ENCODE measurements around the gene ZNF275.
"Not testable (repeated sequence)": the region's sequence is repeated elsewhere in the genome, so short reads cannot be mapped to it uniquely, and the experiment has no call there.

ZNF275 gene

GRCh38 chrX:153387987-153388721 is 54.2 kb downstream of the ZNF275 start:
- Histone ChIP-seq H3K4me1 (ENCODE audit: control insufficient read depth in 1 of 2, insufficient read depth in 2 of 2, low read length in 2 of 2) (no peaks in the 10 kb centered on the region), H4K8ac (ENCODE audit: low read depth, low read length) (no peak overlapping the region), H2BK120ac (ENCODE audit: insufficient read depth, low read length, poor library complexity) (no peak overlapping the region), H3K79me2 (ENCODE audit: control insufficient read depth, insufficient read depth, low read length, poor library complexity) (no peaks in the 10 kb centered on the region), H3K27me3 (ENCODE audit: insufficient read depth, low read length) (no peaks in the 10 kb centered on the region), H2AK5ac (ENCODE audit: low read length) (no peak overlapping the region), H4K12ac (ENCODE audit: low read depth, low read length) (no peak overlapping the region), H3K4me2 (ENCODE audit: low read length) (no peak overlapping the region), H2BK5ac (ENCODE audit: low read depth, low read length, poor library complexity) (no peak overlapping the region), H3K9me3 (ENCODE audit: insufficient read depth, low read depth, low read length) (peaks cover 26% of the 10 kb centered on the region), H3K79me1 (ENCODE audit: low read length) (no peaks in the 10 kb centered on the region), H3K4me3 (ENCODE audit: low read depth, low read length) (no peak overlapping the region), H3K18ac (ENCODE audit: low read length) (no peak overlapping the region), H3K36me3 (ENCODE audit: control insufficient read depth in 1 of 2, insufficient read depth in 2 of 2, low read length in 2 of 2) (no peaks in the 10 kb centered on the region), H3K9ac (ENCODE audit: low read length) (no peak overlapping the region), H3K14ac (ENCODE audit: low read length) (no peak overlapping the region), H3K27ac (ENCODE audit: low read depth, low read length) (no peak overlapping the region), H2AFZ (ENCODE audit: insufficient read depth, low read length, poor library complexity) (no peak overlapping the region), H3K4ac (ENCODE audit: low read depth, low read length) (no peak overlapping the region), H2BK12ac (ENCODE audit: low read length) (no peak overlapping the region), H4K91ac (ENCODE audit: low read depth, low read length) (no peak overlapping the region), H3K23ac (ENCODE audit: low read length) (no peak overlapping the region)
- no CpG with 5 or more reads among the region's 10 CpGs for WGBS (ENCODE audit: extremely low coverage, insufficient coverage, insufficient read length)
- DNase-seq, result no peak

- H2AFZ ChIP-seq (ENCODE audit: insufficient read depth, low read length, poor library complexity), result no peak overlapping the region
- no peak overlapping the region for H4K8ac ChIP-seq (ENCODE audit: low read depth, low read length)
- no peaks in the 10 kb centered on the region for H3K79me2 ChIP-seq (ENCODE audit: control insufficient read depth, insufficient read depth, low read length, poor library complexity)
- H4K12ac ChIP-seq (ENCODE audit: low read depth, low read length), result no peak overlapping the region
- no peak overlapping the region for H3K4me3 ChIP-seq (ENCODE audit: low read depth, low read length)
- H3K27ac ChIP-seq (ENCODE audit: low read depth, low read length), result no peak overlapping the region
- no peak overlapping the region for H2BK5ac ChIP-seq (ENCODE audit: low read depth, low read length, poor library complexity)
- WGBS (ENCODE audit: extremely low coverage, insufficient coverage, insufficient read length), result no CpG with 5 or more reads among the region's 14 CpGs
- H3K79me1 ChIP-seq (ENCODE audit: low read length), result no peaks in the 10 kb centered on the region
- no peak overlapping the region for H2BK120ac ChIP-seq (ENCODE audit: insufficient read depth, low read length, poor library complexity)
- no peak overlapping the region for H3K14ac ChIP-seq (ENCODE audit: low read length)
- H3K18ac ChIP-seq (ENCODE audit: low read length), result no peak overlapping the region
- H3K9ac ChIP-seq (ENCODE audit: low read length), result no peak overlapping the region
- H3K4me1 ChIP-seq (ENCODE audit: control insufficient read depth in 1 of 2, insufficient read depth in 2 of 2, low read length in 2 of 2), result no peaks in the 10 kb centered on the region
- no peak overlapping the region for H3K4ac ChIP-seq (ENCODE audit: low read depth, low read length)
- H3K27me3 ChIP-seq (ENCODE audit: insufficient read depth, low read length), result no peaks in the 10 kb centered on the region
- no peak overlapping the region for H3K4me2 ChIP-seq (ENCODE audit: low read length)
- no peak overlapping the region for H3K23ac ChIP-seq (ENCODE audit: low read length)
- DNase-seq, result no peak
- no peak overlapping the region for H2BK12ac ChIP-seq (ENCODE audit: low read length)
- H2AK5ac ChIP-seq (ENCODE audit: low read length), result no peak overlapping the region
- H4K91ac ChIP-seq (ENCODE audit: low read depth, low read length), result no peak overlapping the region
- peaks cover 23% of the 10 kb centered on the region for H3K9me3 ChIP-seq (ENCODE audit: insufficient read depth, low read depth, low read length)
- H3K36me3 ChIP-seq (ENCODE audit: control insufficient read depth in 1 of 2, insufficient read depth in 2 of 2, low read length in 2 of 2), result no peaks in the 10 kb centered on the region
Observed at GRCh38 chrX:153388722-153389459, 54.9 kb downstream of the ZNF275 start.

GRCh38 chrX:153389460-153389768 is 55.5 kb downstream of the ZNF275 start:
- H3K79me2 ChIP-seq (ENCODE audit: control insufficient read depth, insufficient read depth, low read length, poor library complexity); H3K4me1 ChIP-seq (ENCODE audit: control insufficient read depth in 1 of 2, insufficient read depth in 2 of 2, low read length in 2 of 2); H2AFZ ChIP-seq (ENCODE audit: insufficient read depth, low read length, poor library complexity); H2BK12ac ChIP-seq (ENCODE audit: low read length); H3K4me2 ChIP-seq (ENCODE audit: low read length); H2BK120ac ChIP-seq (ENCODE audit: insufficient read depth, low read length, poor library complexity); H4K8ac ChIP-seq (ENCODE audit: low read depth, low read length); H3K23ac ChIP-seq (ENCODE audit: low read length); H2AK5ac ChIP-seq (ENCODE audit: low read length); H3K14ac ChIP-seq (ENCODE audit: low read length); H4K12ac ChIP-seq (ENCODE audit: low read depth, low read length); DNase-seq; H4K91ac ChIP-seq (ENCODE audit: low read depth, low read length); H2BK5ac ChIP-seq (ENCODE audit: low read depth, low read length, poor library complexity); H3K4ac ChIP-seq (ENCODE audit: low read depth, low read length); H3K27ac ChIP-seq (ENCODE audit: low read depth, low read length); H3K27me3 ChIP-seq (ENCODE audit: insufficient read depth, low read length); H3K4me3 ChIP-seq (ENCODE audit: low read depth, low read length); H3K79me1 ChIP-seq (ENCODE audit: low read length); H3K18ac ChIP-seq (ENCODE audit: low read length); H3K36me3 ChIP-seq (ENCODE audit: control insufficient read depth in 1 of 2, insufficient read depth in 2 of 2, low read length in 2 of 2); H3K9ac ChIP-seq (ENCODE audit: low read length): not testable (repeated sequence)
- H3K9me3 ChIP-seq (ENCODE audit: insufficient read depth, low read depth, low read length), result peaks cover 23% of the 10 kb centered on the region
- no CpG with 5 or more reads among the region's 6 CpGs for WGBS (ENCODE audit: extremely low coverage, insufficient coverage, insufficient read length)

GRCh38 chrX:153392642-153393321 is 58.8 kb downstream of the ZNF275 start:
- no peak overlapping the region for H3K4ac ChIP-seq (ENCODE audit: low read depth, low read length)
- no peak overlapping the region for H3K14ac ChIP-seq (ENCODE audit: low read length)
- no peak overlapping the region for H3K18ac ChIP-seq (ENCODE audit: low read length)
- no peak for DNase-seq
- H2BK120ac ChIP-seq (ENCODE audit: insufficient read depth, low read length, poor library complexity), result no peak overlapping the region
- H3K79me1 ChIP-seq (ENCODE audit: low read length), result no peaks in the 10 kb centered on the region
- H2AFZ ChIP-seq (ENCODE audit: insufficient read depth, low read length, poor library complexity), result no peak overlapping the region
- H3K27ac ChIP-seq (ENCODE audit: low read depth, low read length), result no peak overlapping the region
- H2BK12ac ChIP-seq (ENCODE audit: low read length), result no peak overlapping the region
- no CpG with 5 or more reads among the region's 16 CpGs for WGBS (ENCODE audit: extremely low coverage, insufficient coverage, insufficient read length)
- H3K79me2 ChIP-seq (ENCODE audit: control insufficient read depth, insufficient read depth, low read length, poor library complexity), result no peaks in the 10 kb centered on the region
- H4K8ac ChIP-seq (ENCODE audit: low read depth, low read length), result no peak overlapping the region
- no peak overlapping the region for H2BK5ac ChIP-seq (ENCODE audit: low read depth, low read length, poor library complexity)
- no peak overlapping the region for H3K4me2 ChIP-seq (ENCODE audit: low read length)
- H3K36me3 ChIP-seq (ENCODE audit: control insufficient read depth in 1 of 2, insufficient read depth in 2 of 2, low read length in 2 of 2), result no peaks in the 10 kb centered on the region
- H3K9me3 ChIP-seq (ENCODE audit: insufficient read depth, low read depth, low read length), result peaks cover 23% of the 10 kb centered on the region
- H3K4me1 ChIP-seq (ENCODE audit: control insufficient read depth in 1 of 2, insufficient read depth in 2 of 2, low read length in 2 of 2), result no peaks in the 10 kb centered on the region
- H3K23ac ChIP-seq (ENCODE audit: low read length), result no peak overlapping the region
- H2AK5ac ChIP-seq (ENCODE audit: low read length), result no peak overlapping the region
- H3K4me3 ChIP-seq (ENCODE audit: low read depth, low read length), result no peak overlapping the region
- H3K9ac ChIP-seq (ENCODE audit: low read length), result no peak overlapping the region
- no peak overlapping the region for H4K91ac ChIP-seq (ENCODE audit: low read depth, low read length)
- H3K27me3 ChIP-seq (ENCODE audit: insufficient read depth, low read length), result no peaks in the 10 kb centered on the region
- no peak overlapping the region for H4K12ac ChIP-seq (ENCODE audit: low read depth, low read length)

Measured in trophoblast cell (in vitro differentiated cells and primary cell).